GM12873 (cell line): ENCODE results near the gene INO80D.

Experiments used
- CTCF ChIP-seq: IDR thresholded peaks from 2 replicates; pipeline ENCODE4 v1.5.1; 2012; ENCODE audit warnings: low read depth, mild to moderate bottlenecking, moderate library complexity, low read length, control low read depth; ENCODE audit not compliant: insufficient read depth; ENCODE audit errors: missing control alignments

INO80D gene

GRCh38 chr2:205994344-205994743 lies 91.6 kb downstream of the INO80D start:
- TF ChIP-seq CTCF: no peak

- no peak for TF ChIP-seq CTCF
These were observed 95.9 kb downstream of the INO80D start for GRCh38 chr2:205990104-205990503.

GRCh38 chr2:205989271-205990071 lies 96.5 kb downstream of the INO80D start:
- TF ChIP-seq CTCF: no peak

- TF ChIP-seq CTCF: no peak
These were observed 97.7 kb downstream of the INO80D start for GRCh38 chr2:205988274-205988673.

- no peak for TF ChIP-seq CTCF
These were observed 101.6 kb downstream of the INO80D start for GRCh38 chr2:205984381-205984780.

GRCh38 chr2:205982776-205983327 lies 103.1 kb downstream of the INO80D start:
- TF ChIP-seq CTCF: no peak

GRCh38 chr2:205976120-205976814 lies 109.7 kb downstream of the INO80D start:
- no peak for TF ChIP-seq CTCF
